ENCODE data around the gene CYB561D2.

CYB561D2 gene

GRCh38 chr3:50318615-50319014, 32.0 kb upstream of the CYB561D2 start:
- no peaks in the 10 kb centered on the region for H3K27me3 ChIP-seq (ENCODE audit: control insufficient read depth, insufficient read depth, low read length)
- peaks cover 46% of the 10 kb centered on the region for H3K36me3 ChIP-seq (ENCODE audit: control insufficient read depth, insufficient read depth, low read length)
- no peak overlapping the region for H3K27ac ChIP-seq (ENCODE audit: low read depth, low read length)
- no peak overlapping the region for H3K9ac ChIP-seq (ENCODE audit: low read length)
- peaks cover 33% of the 10 kb centered on the region for H3K4me1 ChIP-seq (ENCODE audit: control insufficient read depth, insufficient read depth, low read length)
- H3K4me3 ChIP-seq (ENCODE audit: low read depth, low read length): no peak overlapping the region
- H3K9me3 ChIP-seq (ENCODE audit: control insufficient read depth, insufficient read depth, low read depth, low read length): no peaks in the 10 kb centered on the region

GRCh38 chr3:50319181-50319893, 31.3 kb upstream of the CYB561D2 start:
- no peak overlapping the region for H3K27ac ChIP-seq (ENCODE audit: low read depth, low read length)
- H3K4me1 ChIP-seq (ENCODE audit: control insufficient read depth, insufficient read depth, low read length): peaks cover 36% of the 10 kb centered on the region
- peak overlapping the region; percentile 76; the same call in 1 of the 2 replicates for H3K4me3 ChIP-seq (ENCODE audit: low read depth, low read length)
- H3K36me3 ChIP-seq (ENCODE audit: control insufficient read depth, insufficient read depth, low read length): peaks cover 46% of the 10 kb centered on the region
- H3K9me3 ChIP-seq (ENCODE audit: control insufficient read depth, insufficient read depth, low read depth, low read length): no peaks in the 10 kb centered on the region
- H3K9ac ChIP-seq (ENCODE audit: low read length): no peak overlapping the region
- no peaks in the 10 kb centered on the region for H3K27me3 ChIP-seq (ENCODE audit: control insufficient read depth, insufficient read depth, low read length)

- H3K27ac ChIP-seq (ENCODE audit: low read depth, low read length): no peak overlapping the region
- H3K4me3 ChIP-seq (ENCODE audit: low read depth, low read length): peak overlapping the region; percentile 76
- peak overlapping the region; percentile 100 for H3K9ac ChIP-seq (ENCODE audit: low read length)
- H3K27me3 ChIP-seq (ENCODE audit: control insufficient read depth, insufficient read depth, low read length): no peaks in the 10 kb centered on the region
- no peaks in the 10 kb centered on the region for H3K9me3 ChIP-seq (ENCODE audit: control insufficient read depth, insufficient read depth, low read depth, low read length)
- peaks cover 38% of the 10 kb centered on the region for H3K4me1 ChIP-seq (ENCODE audit: control insufficient read depth, insufficient read depth, low read length)
- peaks cover 45% of the 10 kb centered on the region for H3K36me3 ChIP-seq (ENCODE audit: control insufficient read depth, insufficient read depth, low read length)
These were observed 30.6 kb upstream of the CYB561D2 start for GRCh38 chr3:50319894-50320625.

GRCh38 chr3:50320853-50321335, 29.8 kb upstream of the CYB561D2 start:
- H3K4me1 ChIP-seq (ENCODE audit: control insufficient read depth, insufficient read depth, low read length): peaks cover 38% of the 10 kb centered on the region
- H3K4me3 ChIP-seq (ENCODE audit: low read depth, low read length): peak overlapping the region; percentile 76
- H3K36me3 ChIP-seq (ENCODE audit: control insufficient read depth, insufficient read depth, low read length): peaks cover 45% of the 10 kb centered on the region
- peak overlapping the region; percentile 100 for H3K27ac ChIP-seq (ENCODE audit: low read depth, low read length)
- H3K27me3 ChIP-seq (ENCODE audit: control insufficient read depth, insufficient read depth, low read length): no peaks in the 10 kb centered on the region
- H3K9me3 ChIP-seq (ENCODE audit: control insufficient read depth, insufficient read depth, low read depth, low read length): no peaks in the 10 kb centered on the region
- H3K9ac ChIP-seq (ENCODE audit: low read length): peak overlapping the region; percentile 100

- H3K36me3 ChIP-seq (ENCODE audit: control insufficient read depth, insufficient read depth, low read length): peaks cover 45% of the 10 kb centered on the region
These were observed 29.1 kb upstream of the CYB561D2 start for GRCh38 chr3:50321336-50322114.

GRCh38 chr3:50322115-50322385, 28.6 kb upstream of the CYB561D2 start:
- H3K27ac ChIP-seq (ENCODE audit: low read depth, low read length): peak overlapping the region; percentile 100

More at GRCh38 chr3:50321336-50322114, 29.1 kb upstream of the CYB561D2 start:
- peak overlapping the region; percentile 76 for H3K4me3 ChIP-seq (ENCODE audit: low read depth, low read length)
- H3K27me3 ChIP-seq (ENCODE audit: control insufficient read depth, insufficient read depth, low read length): no peaks in the 10 kb centered on the region
- H3K9ac ChIP-seq (ENCODE audit: low read length): peak overlapping the region; percentile 100
- H3K9me3 ChIP-seq (ENCODE audit: control insufficient read depth, insufficient read depth, low read depth, low read length): no peaks in the 10 kb centered on the region
- peaks cover 37% of the 10 kb centered on the region for H3K4me1 ChIP-seq (ENCODE audit: control insufficient read depth, insufficient read depth, low read length)
- H3K27ac ChIP-seq (ENCODE audit: low read depth, low read length): peak overlapping the region; percentile 100

DNA sequence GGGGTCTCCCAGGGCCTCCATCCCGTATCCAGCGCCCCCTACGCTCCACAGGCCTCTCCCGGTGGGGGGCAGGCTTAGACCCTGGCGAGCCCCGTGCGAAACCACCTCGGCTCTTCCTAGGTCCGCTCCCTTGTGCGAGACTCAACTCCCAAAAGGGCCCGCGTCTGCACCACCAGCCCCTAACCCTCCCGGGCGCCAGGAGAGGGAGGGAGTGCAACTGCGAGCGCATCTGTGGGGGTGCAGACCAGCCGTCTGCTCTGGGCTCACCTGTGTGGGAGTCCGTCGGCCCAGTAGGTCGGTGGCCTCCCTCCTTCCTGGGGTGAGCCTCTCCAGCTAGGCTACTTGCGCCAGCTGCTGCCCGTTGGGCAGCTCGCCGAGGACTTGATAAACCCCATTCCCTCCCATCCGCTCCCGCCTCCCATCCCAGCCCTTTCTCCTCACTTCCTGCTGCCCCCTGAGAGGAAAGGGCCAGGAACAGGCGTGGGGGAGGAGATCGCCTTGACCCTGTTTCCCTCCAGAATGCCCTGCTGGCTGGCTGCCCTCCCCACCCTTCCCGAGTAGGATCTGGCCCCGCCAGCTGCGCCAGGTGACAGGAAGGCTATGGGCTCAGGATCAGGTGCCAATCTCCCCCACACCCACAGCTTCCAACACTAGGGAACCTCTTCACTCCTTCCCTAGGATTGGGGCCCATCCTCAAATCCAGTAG, 28.1 kb upstream of the CYB561D2 start, which contains the start of gene HYAL2:
TSS of gene HYAL2 (minus strand) at position 360 of the 706 bp plus-strand sequence. CDS start 2,256 bp downstream, outside the sequence.
- Histone ChIP-seq H3K27ac (ENCODE audit: low read depth, low read length) (peak within 1 kb of the TSS; percentile 100), H3K27me3 (ENCODE audit: control insufficient read depth, insufficient read depth, low read length) (no peaks in the 10 kb centered on the region), H3K9ac (ENCODE audit: low read length) (peak within 1 kb of the TSS; percentile 100), H3K4me3 (ENCODE audit: low read depth, low read length) (peak within 1 kb of the TSS; percentile 76), H3K9me3 (ENCODE audit: control insufficient read depth, insufficient read depth, low read depth, low read length) (no peaks in the 10 kb centered on the region), H3K4me1 (ENCODE audit: control insufficient read depth, insufficient read depth, low read length) (peaks cover 32% of the 10 kb centered on the region), H3K36me3 (ENCODE audit: control insufficient read depth, insufficient read depth, low read length) (peaks cover 36% of the 10 kb centered on the region)

More at GRCh38 chr3:50322115-50322385, 28.6 kb upstream of the CYB561D2 start:
- Histone ChIP-seq H3K4me1 (ENCODE audit: control insufficient read depth, insufficient read depth, low read length) (peaks cover 32% of the 10 kb centered on the region), H3K27me3 (ENCODE audit: control insufficient read depth, insufficient read depth, low read length) (no peaks in the 10 kb centered on the region), H3K4me3 (ENCODE audit: low read depth, low read length) (peak overlapping the region; percentile 76), H3K36me3 (ENCODE audit: control insufficient read depth, insufficient read depth, low read length) (peaks cover 41% of the 10 kb centered on the region), H3K9me3 (ENCODE audit: control insufficient read depth, insufficient read depth, low read depth, low read length) (no peaks in the 10 kb centered on the region), H3K9ac (ENCODE audit: low read length) (peak overlapping the region; percentile 100)

- no peak overlapping the region for H3K27ac ChIP-seq (ENCODE audit: low read depth, low read length)
- H3K9ac ChIP-seq (ENCODE audit: low read length): peak overlapping the region; percentile 100
- H3K4me3 ChIP-seq (ENCODE audit: low read depth, low read length): peak overlapping the region; percentile 76
- peaks cover 32% of the 10 kb centered on the region for H3K36me3 ChIP-seq (ENCODE audit: control insufficient read depth, insufficient read depth, low read length)
- H3K9me3 ChIP-seq (ENCODE audit: control insufficient read depth, insufficient read depth, low read depth, low read length): no peaks in the 10 kb centered on the region
- peaks cover 32% of the 10 kb centered on the region for H3K4me1 ChIP-seq (ENCODE audit: control insufficient read depth, insufficient read depth, low read length)
- H3K27me3 ChIP-seq (ENCODE audit: control insufficient read depth, insufficient read depth, low read length): no peaks in the 10 kb centered on the region
These were observed 27.5 kb upstream of the CYB561D2 start for GRCh38 chr3:50323092-50323600.

DNA sequence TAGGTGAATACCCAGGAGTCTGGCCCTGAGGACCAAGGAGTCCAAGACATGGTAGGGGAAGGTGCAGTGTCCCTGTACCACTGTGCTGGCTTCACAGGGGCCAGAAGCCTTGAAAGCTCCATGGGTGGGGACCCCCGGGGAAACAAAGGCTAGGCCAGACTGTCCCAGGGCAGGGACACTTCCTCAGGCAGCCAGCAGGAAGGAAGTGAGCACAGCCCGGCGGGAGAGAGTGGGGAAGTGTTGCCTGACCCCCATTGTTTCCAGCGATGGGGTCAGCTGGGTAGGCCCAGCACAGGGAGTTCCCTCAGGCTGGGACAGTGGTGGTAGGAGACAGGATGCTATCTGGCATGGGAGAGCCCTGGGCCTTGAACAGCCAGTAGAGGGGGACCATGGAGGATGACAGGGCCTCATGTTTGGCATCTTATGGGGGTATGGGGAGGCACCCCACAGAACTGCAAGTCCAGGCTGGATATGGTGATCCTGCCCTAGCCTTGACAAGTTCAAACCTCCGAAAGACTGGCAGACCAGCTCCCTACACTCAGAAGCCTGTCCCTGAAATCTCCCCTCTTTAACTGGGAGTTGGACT, 27.0 kb upstream of the CYB561D2 start:
- Histone ChIP-seq H3K9ac (ENCODE audit: low read length) (no peak overlapping the region), H3K27me3 (ENCODE audit: control insufficient read depth, insufficient read depth, low read length) (no peaks in the 10 kb centered on the region), H3K27ac (ENCODE audit: low read depth, low read length) (no peak overlapping the region), H3K9me3 (ENCODE audit: control insufficient read depth, insufficient read depth, low read depth, low read length) (no peaks in the 10 kb centered on the region), H3K4me1 (ENCODE audit: control insufficient read depth, insufficient read depth, low read length) (peaks cover 32% of the 10 kb centered on the region), H3K4me3 (ENCODE audit: low read depth, low read length) (no peak overlapping the region), H3K36me3 (ENCODE audit: control insufficient read depth, insufficient read depth, low read length) (peaks cover 26% of the 10 kb centered on the region)

Measured in HUES6 (cell line).